ENCODE data around the gene SRPRB.

Gene SRPRB

GRCh38 chr3:133805702-133806475 is at the start of gene SRPRB:
Gene SRPRB (plus strand): TSS chr3:133805815. CDS start chr3:133805849, 34 bp downstream.
- peak; percentile 95 for DNase-seq

GRCh38 chr3:133756716-133757694 is 48.6 kb upstream of the SRPRB start:
- DNase-seq, result no peak

- no peak for DNase-seq
Measured at GRCh38 chr3:133757701-133758567, 47.7 kb upstream of the SRPRB start.

- no peak for DNase-seq
Measured at GRCh38 chr3:133758568-133758928, 47.1 kb upstream of the SRPRB start.

- DNase-seq, result no peak
Measured at GRCh38 chr3:133758964-133759739, 46.5 kb upstream of the SRPRB start.

- no peak for DNase-seq
Measured at GRCh38 chr3:133759740-133760305, 45.8 kb upstream of the SRPRB start.

- no peak for DNase-seq
Measured at GRCh38 chr3:133760916-133761315, 44.7 kb upstream of the SRPRB start.

GRCh38 chr3:133761605-133762484 is 43.8 kb upstream of the SRPRB start:
- no peak for DNase-seq

- no peak for DNase-seq
Measured at GRCh38 chr3:133762539-133762938, 43.1 kb upstream of the SRPRB start.

GRCh38 chr3:133763797-133764683 is 41.6 kb upstream of the SRPRB start:
- DNase-seq, result peak; percentile 5

GRCh38 chr3:133765256-133765655 is 40.4 kb upstream of the SRPRB start:
- no peak for DNase-seq

GRCh38 chr3:133767607-133768006 is 38.0 kb upstream of the SRPRB start:
- DNase-seq, result no peak

- no peak for DNase-seq
Measured at GRCh38 chr3:133769536-133769935, 36.1 kb upstream of the SRPRB start.

GRCh38 chr3:133773732-133774131 is 31.9 kb upstream of the SRPRB start:
- DNase-seq, result no peak

- no peak for DNase-seq
Measured at GRCh38 chr3:133775309-133775708, 30.3 kb upstream of the SRPRB start.

- DNase-seq, result no peak
Measured at GRCh38 chr3:133775835-133776234, 29.8 kb upstream of the SRPRB start.

- DNase-seq, result no peak
Measured at GRCh38 chr3:133776794-133777438, 28.7 kb upstream of the SRPRB start.

GRCh38 chr3:133777807-133778568 is 27.6 kb upstream of the SRPRB start:
- DNase-seq, result no peak
